Nephron (organoid): ENCODE measurements around the gene PLXNA4.

Experiments used
- H3K27ac Mint-ChIP-seq, 3 experiments: 2 replicates each; pipeline ENCODE4 v1.8.0; 2020; ENCODE audit warnings: mixed read lengths in 3 of 3, mild to moderate bottlenecking in 2 of 3, moderate library complexity in 1 of 3
- H3K27me3 Mint-ChIP-seq: 2 replicates; pipeline ENCODE4 v1.8.0; 2021; ENCODE audit warnings: low read depth, mild to moderate bottlenecking, moderate library complexity, mixed read lengths
- H3K36me3 Mint-ChIP-seq: 2 replicates; pipeline ENCODE4 v1.8.0; 2020; ENCODE audit warnings: low read depth, mixed read lengths
- H3K4me1 Mint-ChIP-seq: 2 replicates; pipeline ENCODE4 v1.8.0; 2020; ENCODE audit warnings: mixed read lengths
- H3K4me3 Mint-ChIP-seq, 3 experiments: 2 replicates each; pipeline ENCODE4 v1.8.0; 2020; ENCODE audit warnings: mild to moderate bottlenecking in 3 of 3, mixed read lengths in 3 of 3, moderate library complexity in 2 of 3
- H3K9me3 Mint-ChIP-seq: 2 replicates; pipeline ENCODE4 v1.8.0; 2020; ENCODE audit warnings: mixed read lengths
- TF ChIP-seq, protein P1 (sequence below), 3 experiments: fragments of 200-600 bp; sonication (generic); IDR thresholded peaks; one replicate each; pipeline ENCODE4 v1.5.0; 2021; ENCODE audit warnings: antibody characterized with exemption in 3 of 3; ENCODE audit not compliant: unreplicated experiment in 3 of 3

The PLXNA4 gene

DNA sequence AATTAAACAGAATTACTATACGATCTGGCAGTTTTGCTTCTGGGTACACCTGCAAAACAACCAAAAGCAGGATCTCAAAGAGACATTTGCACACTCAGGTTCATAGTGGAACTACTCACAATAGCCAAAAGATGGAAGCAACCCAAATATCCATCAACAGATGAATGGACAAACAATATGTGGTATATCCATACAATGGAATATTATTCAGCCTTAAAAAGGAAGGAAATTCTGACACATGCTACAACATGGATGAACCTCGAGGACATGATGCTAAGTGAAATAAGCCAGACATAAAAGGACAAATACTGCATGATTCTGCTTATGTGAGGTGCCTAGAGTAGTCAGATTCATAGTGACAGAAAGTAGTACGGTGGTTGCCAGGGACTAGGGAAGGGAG, 330.7 kb downstream of the PLXNA4 start:
- TF ChIP-seq, protein P1, sequence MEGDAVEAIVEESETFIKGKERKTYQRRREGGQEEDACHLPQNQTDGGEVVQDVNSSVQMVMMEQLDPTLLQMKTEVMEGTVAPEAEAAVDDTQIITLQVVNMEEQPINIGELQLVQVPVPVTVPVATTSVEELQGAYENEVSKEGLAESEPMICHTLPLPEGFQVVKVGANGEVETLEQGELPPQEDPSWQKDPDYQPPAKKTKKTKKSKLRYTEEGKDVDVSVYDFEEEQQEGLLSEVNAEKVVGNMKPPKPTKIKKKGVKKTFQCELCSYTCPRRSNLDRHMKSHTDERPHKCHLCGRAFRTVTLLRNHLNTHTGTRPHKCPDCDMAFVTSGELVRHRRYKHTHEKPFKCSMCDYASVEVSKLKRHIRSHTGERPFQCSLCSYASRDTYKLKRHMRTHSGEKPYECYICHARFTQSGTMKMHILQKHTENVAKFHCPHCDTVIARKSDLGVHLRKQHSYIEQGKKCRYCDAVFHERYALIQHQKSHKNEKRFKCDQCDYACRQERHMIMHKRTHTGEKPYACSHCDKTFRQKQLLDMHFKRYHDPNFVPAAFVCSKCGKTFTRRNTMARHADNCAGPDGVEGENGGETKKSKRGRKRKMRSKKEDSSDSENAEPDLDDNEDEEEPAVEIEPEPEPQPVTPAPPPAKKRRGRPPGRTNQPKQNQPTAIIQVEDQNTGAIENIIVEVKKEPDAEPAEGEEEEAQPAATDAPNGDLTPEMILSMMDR (IDR thresholded peaks at IDR 0.05; ENCODE audit: unreplicated experiment in 3 of 3), result no peak
- Mint-ChIP-seq H3K27me3 (peaks cover 7% of the 10 kb centered on the region), H3K36me3 (no peaks in the 10 kb centered on the region), H3K4me1 (peaks cover 14% of the 10 kb centered on the region), H3K4me3 (no peak overlapping the region), H3K9me3 (peaks cover 12% of the 10 kb centered on the region), H3K27ac (no peak overlapping the region)

GRCh38 chr7:132244903-132245480, 331.3 kb downstream of the PLXNA4 start:
- TF ChIP-seq, protein P1 (IDR thresholded peaks at IDR 0.05; ENCODE audit: unreplicated experiment in 3 of 3), result no peak
- Mint-ChIP-seq H3K27me3 (peaks cover 7% of the 10 kb centered on the region), H3K36me3 (no peaks in the 10 kb centered on the region), H3K4me3 (no peak overlapping the region), H3K4me1 (peaks cover 8% of the 10 kb centered on the region), H3K27ac (no peak overlapping the region), H3K9me3 (peaks cover 12% of the 10 kb centered on the region)

DNA sequence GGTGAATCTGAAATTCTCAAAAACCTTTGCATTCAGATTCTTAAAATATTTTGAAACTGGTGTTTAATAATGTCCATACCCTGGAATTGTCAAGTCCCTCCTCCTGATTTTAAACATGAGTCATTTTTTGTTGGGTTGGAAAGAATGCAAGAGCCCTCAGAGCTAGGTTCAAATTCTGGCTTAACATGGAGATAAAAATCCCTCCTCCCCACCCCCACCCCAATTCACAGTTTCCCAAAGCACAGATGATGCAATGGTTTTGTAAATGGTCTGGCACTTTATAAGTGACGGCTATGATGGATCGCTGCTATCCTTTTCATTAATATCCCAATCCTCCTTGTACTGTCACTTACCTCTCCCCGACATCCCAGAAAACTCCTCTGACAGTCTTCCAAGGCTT, 332.8 kb downstream of the PLXNA4 start:
- H3K27ac Mint-ChIP-seq, result no peak overlapping the region
- TF ChIP-seq, protein P1 (IDR thresholded peaks at IDR 0.05; ENCODE audit: unreplicated experiment in 3 of 3), result no peak
- H3K36me3 Mint-ChIP-seq, result no peaks in the 10 kb centered on the region

GRCh38 chr7:132243051-132243450, 333.2 kb downstream of the PLXNA4 start:
- no peak overlapping the region for H3K4me3 Mint-ChIP-seq
- no peaks in the 10 kb centered on the region for H3K36me3 Mint-ChIP-seq
- no peak overlapping the region for H3K27ac Mint-ChIP-seq
- no peaks in the 10 kb centered on the region for H3K4me1 Mint-ChIP-seq
- peaks cover 12% of the 10 kb centered on the region for H3K9me3 Mint-ChIP-seq
- H3K27me3 Mint-ChIP-seq, result peaks cover 7% of the 10 kb centered on the region
- TF ChIP-seq, protein P1 (IDR thresholded peaks at IDR 0.05; ENCODE audit: unreplicated experiment in 3 of 3), result no peak

More for the DNA sequence above, 332.8 kb downstream of the PLXNA4 start:
- Mint-ChIP-seq H3K9me3 (peaks cover 12% of the 10 kb centered on the region), H3K4me3 (no peak overlapping the region), H3K4me1 (no peaks in the 10 kb centered on the region), H3K27me3 (peaks cover 7% of the 10 kb centered on the region)

- Mint-ChIP-seq H3K36me3 (no peaks in the 10 kb centered on the region), H3K27me3 (peaks cover 7% of the 10 kb centered on the region), H3K4me3 (no peak overlapping the region), H3K9me3 (peaks cover 12% of the 10 kb centered on the region), H3K27ac (no peak overlapping the region), H3K4me1 (no peaks in the 10 kb centered on the region)
- TF ChIP-seq, protein P1 (IDR thresholded peaks at IDR 0.05; ENCODE audit: unreplicated experiment in 3 of 3), result no peak
Measured at GRCh38 chr7:132242192-132242812, 334.0 kb downstream of the PLXNA4 start.
